ENCODE measurements around the gene MYLK. TPM values are rescaled to one million over a fixed set of nuclear protein-coding genes. Genes with fewer than 3 reads are reported as not detected.
"Not testable (repeated sequence)": the region's sequence is repeated elsewhere in the genome, so short reads cannot be mapped to it uniquely, and the experiment has no call there.

The MYLK gene, protein sequence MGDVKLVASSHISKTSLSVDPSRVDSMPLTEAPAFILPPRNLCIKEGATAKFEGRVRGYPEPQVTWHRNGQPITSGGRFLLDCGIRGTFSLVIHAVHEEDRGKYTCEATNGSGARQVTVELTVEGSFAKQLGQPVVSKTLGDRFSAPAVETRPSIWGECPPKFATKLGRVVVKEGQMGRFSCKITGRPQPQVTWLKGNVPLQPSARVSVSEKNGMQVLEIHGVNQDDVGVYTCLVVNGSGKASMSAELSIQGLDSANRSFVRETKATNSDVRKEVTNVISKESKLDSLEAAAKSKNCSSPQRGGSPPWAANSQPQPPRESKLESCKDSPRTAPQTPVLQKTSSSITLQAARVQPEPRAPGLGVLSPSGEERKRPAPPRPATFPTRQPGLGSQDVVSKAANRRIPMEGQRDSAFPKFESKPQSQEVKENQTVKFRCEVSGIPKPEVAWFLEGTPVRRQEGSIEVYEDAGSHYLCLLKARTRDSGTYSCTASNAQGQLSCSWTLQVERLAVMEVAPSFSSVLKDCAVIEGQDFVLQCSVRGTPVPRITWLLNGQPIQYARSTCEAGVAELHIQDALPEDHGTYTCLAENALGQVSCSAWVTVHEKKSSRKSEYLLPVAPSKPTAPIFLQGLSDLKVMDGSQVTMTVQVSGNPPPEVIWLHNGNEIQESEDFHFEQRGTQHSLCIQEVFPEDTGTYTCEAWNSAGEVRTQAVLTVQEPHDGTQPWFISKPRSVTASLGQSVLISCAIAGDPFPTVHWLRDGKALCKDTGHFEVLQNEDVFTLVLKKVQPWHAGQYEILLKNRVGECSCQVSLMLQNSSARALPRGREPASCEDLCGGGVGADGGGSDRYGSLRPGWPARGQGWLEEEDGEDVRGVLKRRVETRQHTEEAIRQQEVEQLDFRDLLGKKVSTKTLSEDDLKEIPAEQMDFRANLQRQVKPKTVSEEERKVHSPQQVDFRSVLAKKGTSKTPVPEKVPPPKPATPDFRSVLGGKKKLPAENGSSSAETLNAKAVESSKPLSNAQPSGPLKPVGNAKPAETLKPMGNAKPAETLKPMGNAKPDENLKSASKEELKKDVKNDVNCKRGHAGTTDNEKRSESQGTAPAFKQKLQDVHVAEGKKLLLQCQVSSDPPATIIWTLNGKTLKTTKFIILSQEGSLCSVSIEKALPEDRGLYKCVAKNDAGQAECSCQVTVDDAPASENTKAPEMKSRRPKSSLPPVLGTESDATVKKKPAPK (N-terminal part only)
- 100 to 1,000 TPM in 1 of 2 donors, 10 to 100 TPM in 1; 99.0 to 240 TPM for total RNA-seq
- long read RNA-seq, full-length matches to known transcripts: 3 of 62 reads
- long read RNA-seq, partial matches to known transcripts: 38 of 62 reads
- long read RNA-seq, other reads (novel, unspliced or antisense): 21 of 62 reads

DNA sequence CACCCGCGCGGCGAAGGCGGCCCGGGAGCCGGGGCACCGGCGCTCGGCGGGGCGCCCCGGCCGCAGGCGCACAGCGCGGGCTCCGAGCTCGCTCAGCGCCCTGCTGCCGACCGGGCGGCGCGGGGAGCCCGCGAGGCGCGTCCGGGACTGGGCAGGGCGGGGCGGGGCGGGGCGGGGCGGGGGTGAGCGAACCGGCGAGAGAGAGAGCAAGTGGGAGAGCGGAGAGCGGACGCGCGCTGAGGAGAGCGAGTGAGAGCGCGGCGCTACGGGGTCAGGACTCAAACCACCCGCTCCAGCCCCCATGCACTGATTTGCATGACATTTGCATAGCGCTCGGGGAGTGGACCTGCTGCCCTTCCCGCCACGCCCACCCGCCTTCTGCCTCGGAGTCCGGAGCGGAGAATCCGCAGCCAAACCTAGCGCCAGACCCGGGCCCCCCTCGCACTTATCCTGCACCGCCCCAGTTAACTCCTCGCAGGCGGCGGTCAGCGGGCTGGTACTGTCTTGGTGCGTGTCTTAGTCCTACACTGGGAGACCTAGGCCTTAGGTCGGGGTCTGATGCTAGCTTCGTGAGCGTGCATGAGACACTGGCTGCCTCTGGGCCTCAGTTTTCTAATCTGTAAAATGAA, at the start of gene MYLK:
TSS of gene MYLK (minus strand) at position 130 of the 629 bp plus-strand sequence. CDS start 90,491 bp downstream, outside the sequence.
- intact Hi-C loops (cut with DNase I, micrococcal nuclease): no loop called here
- ATAC-seq (peak; percentile 93), DNase-seq (peak; percentile 78 to 85)

DNA sequence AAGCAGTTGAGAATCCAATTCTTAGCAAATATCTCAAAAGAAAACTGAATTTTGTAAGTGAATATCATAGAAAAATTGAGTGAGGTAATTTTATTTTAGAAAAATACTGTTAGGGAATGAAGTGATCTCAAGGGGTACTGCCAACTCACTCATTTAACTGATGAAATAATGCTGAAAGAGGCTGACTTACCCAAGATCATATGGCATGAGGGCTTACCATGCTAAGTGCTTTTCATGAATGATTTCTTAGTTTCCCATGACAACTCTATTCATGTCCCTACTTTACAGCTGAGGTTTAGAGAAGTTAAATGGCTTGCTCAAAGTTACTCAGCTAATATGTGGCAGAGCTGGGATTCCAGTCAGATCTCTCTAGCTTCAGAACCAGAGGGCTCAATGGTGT, 46.3 kb upstream of the MYLK start:
- no peak for DNase-seq
- intact Hi-C loops (cut with DNase I, micrococcal nuclease): no loop called here
- no peak for ATAC-seq

DNA sequence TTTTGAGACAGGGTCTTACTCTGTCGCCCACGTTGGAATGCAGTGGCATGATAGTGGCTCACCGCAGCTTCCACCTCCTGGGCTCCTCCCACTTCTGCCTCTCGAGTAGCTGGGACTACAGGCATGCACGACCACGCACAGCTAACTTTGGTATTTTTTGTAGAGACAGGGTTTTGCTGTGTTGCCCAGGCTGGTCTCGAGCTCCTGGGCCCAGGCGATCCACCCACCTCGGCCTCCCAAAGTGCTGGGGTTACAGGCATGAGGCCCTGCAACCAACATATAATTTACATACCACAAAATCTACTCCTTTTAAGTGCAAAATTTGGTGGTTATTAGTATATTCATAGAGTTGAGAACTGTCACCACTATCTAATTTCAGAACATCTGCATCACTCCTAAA, 45.2 kb upstream of the MYLK start:
- intact Hi-C loops (cut with DNase I, micrococcal nuclease): no loop called here
- DNase-seq (no peak), ATAC-seq (no peak)

DNA sequence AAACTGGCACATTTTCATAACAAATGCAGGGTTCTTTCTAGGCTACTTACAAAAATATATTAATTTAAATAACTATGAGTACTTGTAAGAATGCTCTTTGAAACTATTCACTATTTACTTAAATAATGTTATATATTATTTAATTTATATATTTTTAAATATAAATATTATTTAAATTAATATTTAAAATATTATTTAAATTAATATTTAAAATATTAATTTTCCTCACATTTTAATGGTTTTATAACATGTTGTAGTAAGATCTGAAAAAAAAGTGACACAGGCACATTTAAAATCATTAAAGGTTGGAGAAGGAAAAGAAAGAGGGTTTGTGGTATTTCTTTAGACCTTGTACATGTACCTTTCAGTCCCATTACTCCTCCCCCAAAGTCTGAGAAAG, 42.3 kb upstream of the MYLK start:
- intact Hi-C loops (cut with DNase I, micrococcal nuclease): no loop called here
- no peak for ATAC-seq
- no peak for DNase-seq

DNA sequence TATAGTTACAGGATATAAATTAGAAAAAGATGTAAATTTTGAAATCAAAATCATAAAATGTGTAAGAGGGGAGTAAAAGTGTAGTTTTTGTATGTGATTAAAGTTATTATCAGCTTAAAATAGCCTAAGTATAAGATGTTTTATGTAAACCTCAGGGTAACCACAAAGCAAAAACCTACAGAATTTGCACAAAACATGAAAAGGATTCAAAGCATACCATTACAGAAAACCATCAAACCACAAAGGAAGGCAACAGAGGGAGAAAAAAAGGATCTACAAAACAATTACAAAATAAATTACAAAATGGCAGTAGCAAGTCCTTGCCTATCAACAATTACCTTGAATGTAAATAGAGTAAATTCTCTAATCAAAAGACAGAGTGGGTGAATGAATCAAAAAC, 36.7 kb upstream of the MYLK start:
- DNase-seq (no peak), ATAC-seq (no peak)
- intact Hi-C loops (cut with DNase I, micrococcal nuclease): no loop called here

DNA sequence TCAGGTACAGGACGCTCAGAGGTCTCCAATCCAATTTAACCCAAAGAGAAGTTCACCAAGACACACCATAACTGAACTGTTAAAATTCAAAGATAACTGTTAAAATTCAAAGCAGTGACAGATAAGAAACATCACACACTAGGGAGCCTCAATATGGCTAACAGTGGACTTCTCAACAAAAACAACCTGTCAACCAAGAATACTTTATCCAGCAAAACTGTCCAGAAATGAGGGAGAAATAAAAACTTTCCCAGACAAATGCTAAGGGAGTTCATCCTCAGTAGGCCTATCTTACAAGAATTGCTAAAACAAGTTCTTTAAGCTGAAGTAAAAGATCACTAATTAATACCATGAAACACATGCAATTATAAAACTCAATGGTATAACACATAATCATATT, 36.3 kb upstream of the MYLK start:
- ATAC-seq (no peak), DNase-seq (no peak)
- intact Hi-C loops (cut with DNase I, micrococcal nuclease): no loop called here

DNA sequence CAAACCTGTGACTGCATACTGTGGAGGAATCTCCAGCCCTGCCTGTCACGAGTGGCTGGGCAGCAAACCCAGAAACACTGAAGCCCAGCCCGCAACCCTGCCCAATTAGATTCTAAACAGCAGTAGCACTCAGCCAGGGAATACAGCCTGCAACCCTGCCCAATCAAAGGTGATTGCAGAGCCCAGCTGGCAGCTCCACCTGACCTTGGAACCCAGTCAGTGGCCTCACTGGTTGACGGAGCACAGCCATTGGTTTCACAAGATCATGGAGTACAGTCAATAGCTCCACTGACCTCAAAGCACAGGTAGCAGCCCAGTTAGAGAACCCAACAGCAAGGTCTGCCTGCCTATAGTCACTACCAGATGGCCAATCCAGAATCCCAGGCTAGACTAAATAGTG, 35.2 kb upstream of the MYLK start:
- intact Hi-C loops (cut with DNase I, micrococcal nuclease): no loop called here
- peak; percentile 63 for ATAC-seq
- DNase-seq: no peak

DNA sequence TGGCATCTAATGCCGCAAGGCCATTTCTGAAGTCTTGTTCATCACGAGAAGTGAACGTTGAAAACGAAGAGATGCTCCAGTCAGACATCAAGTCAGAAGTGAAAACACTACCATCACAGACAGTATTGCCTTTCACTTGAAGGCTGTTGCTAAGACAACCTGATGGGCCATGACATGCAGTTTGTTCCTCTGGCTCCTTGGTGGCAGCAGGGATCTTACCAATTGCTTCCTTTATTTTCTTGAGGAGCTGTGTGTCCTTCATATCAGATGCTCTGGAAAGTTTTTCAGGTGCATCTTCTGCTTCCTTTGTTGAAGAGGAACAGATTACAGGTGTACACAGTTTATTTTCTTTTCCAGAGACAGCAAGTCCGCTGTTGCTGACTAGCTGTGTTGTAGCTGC, 30.7 kb upstream of the MYLK start:
- DNase-seq (no peak), ATAC-seq (no peak)
- intact Hi-C loops (cut with DNase I, micrococcal nuclease): no loop called here

DNA sequence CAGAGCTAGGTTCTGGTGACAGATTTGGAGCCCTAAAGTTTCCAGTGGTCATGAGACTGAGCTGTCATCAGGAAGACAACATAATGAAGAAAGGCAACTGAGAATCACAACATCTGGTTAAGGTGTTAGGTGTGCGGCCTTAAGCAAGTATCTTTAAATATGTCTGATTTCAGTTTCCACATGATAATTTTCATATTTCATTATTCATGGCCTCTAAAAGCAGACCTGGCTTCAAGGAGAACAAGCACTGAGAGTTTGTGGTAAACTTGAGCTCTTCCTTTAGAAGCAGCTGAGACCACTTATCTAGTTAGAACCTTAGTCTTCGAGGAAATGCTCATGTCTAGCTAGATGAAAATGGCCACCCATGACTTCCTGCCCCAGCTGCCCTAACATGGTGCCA, 25.7 kb upstream of the MYLK start:
- intact Hi-C loops (cut with DNase I, micrococcal nuclease): no loop called here
- ATAC-seq (no peak), DNase-seq (no peak)

DNA sequence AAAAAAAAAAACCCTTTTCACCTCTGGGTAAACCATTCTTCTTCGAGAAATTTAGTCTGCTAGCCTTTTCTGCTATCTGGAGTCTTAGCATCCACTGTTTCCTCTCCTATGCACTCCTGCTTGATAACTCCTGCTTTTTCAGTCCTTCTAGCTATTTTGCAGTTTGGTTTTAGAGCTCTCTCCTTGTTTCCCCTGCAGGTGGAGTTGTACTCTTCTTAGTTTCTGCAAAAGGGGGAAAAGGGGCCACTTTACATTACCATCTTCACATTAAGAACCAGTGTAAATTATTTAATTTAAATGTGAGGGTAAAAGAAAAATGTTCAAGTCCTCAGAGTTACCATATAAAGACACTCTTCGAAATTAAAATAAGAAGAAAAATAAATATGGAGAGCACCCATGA, 23.6 kb upstream of the MYLK start:
- intact Hi-C loops (cut with DNase I, micrococcal nuclease): no loop called here
- DNase-seq (no peak), ATAC-seq (no peak)

DNA sequence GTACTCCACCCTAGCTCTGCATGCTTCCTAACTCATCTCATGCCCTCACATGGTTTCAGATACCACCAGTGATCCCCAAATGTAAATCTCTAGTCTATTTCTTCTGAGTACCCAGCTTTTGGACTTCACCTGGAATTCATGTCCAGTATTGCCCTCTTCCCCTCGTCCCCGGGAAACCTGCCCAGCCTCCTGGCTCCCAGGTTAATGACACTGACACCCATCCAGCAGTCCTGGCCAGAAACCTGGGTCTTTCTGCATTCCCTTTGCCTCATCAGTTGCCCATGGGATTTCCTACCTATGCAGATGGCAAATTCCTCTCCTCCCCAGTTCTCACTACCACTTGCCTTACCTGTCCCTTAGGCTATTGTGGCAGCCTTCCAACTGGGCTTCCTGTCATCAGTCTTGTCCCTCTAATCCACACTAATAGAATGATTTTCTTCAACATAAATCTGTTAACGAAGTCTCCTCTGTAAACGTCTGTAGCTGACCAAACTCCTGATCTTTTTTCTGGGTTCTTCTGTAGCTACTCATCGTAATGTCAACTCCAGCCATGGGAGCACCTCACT, 15.3 kb upstream of the MYLK start:
- ATAC-seq (no peak), DNase-seq (no peak)
- intact Hi-C loops (cut with DNase I, micrococcal nuclease): no loop called here

DNA sequence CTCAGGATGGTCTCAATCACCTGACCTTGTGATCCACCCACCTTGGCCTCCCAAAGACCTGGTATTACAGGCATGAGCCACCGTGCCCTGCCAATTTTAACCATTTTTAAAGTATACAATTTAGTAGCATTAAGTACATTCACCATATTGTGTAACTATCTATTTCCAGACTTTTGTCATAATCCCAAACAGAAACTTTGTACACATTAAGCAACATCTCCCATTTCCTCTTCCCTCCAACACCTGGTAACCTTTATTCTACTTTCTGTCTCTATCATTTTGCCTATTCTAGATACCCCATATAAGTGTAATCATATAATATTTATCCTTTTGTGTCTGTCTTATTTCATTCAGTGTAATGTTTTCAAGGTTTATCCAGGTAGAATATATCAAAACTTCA, 8.9 kb upstream of the MYLK start:
- no peak for ATAC-seq
- intact Hi-C loops (cut with DNase I, micrococcal nuclease): no loop called here
- DNase-seq: no peak

DNA sequence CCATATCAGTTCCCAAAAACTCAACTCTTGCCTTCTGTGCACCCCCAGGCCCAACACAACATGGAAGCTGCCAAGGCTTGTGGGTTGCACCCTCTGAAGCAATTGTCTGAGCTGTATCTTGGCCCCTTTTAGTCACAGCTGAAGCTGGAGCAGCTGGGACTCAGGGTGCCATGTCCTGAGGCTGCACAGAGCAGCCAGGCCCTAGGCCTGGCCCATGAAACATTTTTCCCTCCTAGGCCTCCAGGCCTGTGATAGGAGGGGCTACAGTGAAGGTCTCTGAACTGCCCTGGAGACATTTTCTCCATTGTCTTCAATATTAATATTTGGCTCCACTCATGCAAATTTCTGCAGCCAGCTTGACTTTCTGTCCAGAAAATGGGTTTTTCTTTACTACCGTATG, 8.1 kb upstream of the MYLK start:
- intact Hi-C loops (cut with DNase I, micrococcal nuclease): no loop called here
- ATAC-seq: no peak
- DNase-seq: no peak

DNA sequence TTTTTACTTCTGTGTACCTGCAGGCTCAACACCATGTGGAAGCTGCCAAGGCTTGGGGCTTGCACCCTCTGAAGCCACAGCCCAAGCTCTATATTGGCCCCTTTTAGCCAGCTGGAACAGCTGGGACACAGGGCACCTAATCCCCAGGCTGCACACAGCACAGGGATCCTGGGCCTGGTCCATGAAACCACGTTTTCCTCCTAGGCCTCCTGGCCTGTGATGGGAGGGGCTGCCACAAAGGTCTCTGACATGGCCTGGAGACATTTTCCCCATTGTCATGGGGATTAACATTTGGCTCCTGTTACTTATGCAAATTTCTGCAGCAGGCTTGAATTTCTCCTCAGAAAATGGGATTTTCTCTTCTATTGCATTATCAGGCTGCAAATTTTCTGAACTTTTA, 6.9 kb upstream of the MYLK start:
- intact Hi-C loops (cut with DNase I, micrococcal nuclease); DNase-seq; ATAC-seq: not testable (repeated sequence)

DNA sequence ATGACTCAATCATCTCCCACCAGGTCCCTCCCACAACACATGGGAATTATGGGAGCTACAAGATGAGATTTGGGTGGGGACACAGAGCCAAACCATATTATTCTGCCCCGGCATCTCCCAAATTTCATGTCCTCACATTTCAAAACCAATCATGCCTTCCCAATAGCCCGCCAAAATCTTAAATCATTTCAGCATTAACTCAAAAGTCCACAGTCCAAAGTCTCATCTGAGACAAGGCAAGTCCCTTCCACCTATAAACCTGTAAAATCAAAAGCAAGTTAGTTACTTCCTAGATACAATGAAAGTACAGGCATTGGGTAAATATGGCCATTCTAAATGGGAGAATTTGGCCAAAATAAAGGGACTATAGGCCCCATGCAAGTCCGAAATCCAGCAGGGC, 6.0 kb upstream of the MYLK start:
- intact Hi-C loops (cut with DNase I, micrococcal nuclease): not testable (repeated sequence)
- ATAC-seq: peak; percentile 29

DNA sequence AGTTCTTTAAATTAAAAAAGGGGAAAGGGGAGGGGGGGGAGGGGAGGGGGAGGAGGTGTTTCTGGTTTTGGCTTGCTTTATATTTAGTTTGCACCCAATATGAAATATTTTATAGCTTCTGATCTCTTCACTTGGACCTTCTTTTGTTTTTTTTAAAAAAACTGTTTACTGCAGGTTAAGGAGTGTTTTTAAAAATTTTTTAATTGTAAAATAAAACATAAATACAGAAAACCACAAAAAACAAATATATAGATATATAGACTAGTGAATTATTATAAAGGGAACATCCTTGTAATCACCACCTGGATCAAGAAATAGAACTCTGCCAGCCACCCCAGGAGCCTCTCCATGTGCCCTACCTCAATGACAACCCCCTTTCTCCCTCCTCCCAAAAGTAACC, 861 bp upstream of the MYLK start:
- no peak for ATAC-seq
- intact Hi-C loops (cut with DNase I, micrococcal nuclease): no loop called here
- no peak for DNase-seq

More for the DNA sequence above, 6.0 kb upstream of the MYLK start:
- not testable (repeated sequence) for DNase-seq

DNA sequence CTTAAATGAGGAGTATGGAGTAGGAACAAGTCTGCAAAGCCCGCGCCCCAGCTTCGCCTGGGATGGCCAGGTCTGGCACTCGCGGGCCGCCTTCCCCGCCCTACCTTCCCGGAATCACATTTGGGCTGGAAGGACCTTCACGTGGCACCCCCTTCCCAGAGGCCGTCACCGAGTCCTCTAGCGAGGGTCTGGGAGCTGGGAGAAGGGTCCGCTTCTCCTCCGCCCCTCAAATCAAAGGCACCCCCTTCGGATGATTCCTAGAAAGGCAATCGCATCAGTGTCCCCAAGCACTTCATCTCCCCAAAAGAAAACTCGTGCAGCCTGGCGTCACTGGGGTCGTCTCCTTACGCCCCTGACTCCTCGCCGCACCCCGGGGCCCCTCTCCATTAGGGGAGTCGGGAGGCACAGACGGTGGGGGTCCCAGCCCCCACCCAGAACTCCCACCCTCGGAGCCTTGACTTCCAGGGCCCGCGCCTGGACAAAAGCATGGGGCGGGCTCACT, 380 bp downstream of the MYLK start:
- peak; percentile 26 for ATAC-seq
- intact Hi-C loops (cut with DNase I, micrococcal nuclease): no loop called here
- DNase-seq: peak in 1 of 2 donors; percentile 33

DNA sequence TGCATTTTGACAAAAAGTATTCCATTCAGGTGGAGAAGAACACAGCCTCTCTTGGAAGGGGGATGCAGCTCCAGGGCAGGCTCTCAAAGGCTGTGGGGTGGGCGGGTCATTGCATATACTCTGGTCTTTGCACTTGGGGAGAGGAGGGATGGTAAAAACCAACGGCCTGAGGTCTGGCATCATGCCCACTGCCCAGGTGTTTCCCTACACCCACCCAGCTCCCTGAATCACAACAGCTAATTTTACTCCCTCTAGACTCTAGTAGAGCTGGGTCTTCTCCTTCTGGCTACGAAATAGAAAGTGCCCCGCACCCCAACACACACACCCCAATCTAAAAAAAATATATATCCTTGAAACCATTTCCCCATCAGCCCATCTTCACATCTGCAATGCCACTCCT, 1.0 kb downstream of the MYLK start:
- intact Hi-C loops (cut with DNase I, micrococcal nuclease): no loop called here
- peak in 1 of 2 donors; percentile 26 for DNase-seq
- no peak for ATAC-seq
